HFFc6 (cell line): ENCODE measurements around the gene AGPAT4. TPM values are rescaled to one million over a fixed set of nuclear protein-coding genes. Genes with fewer than 3 reads are reported as not detected.

Source experiments
- DNase-seq: peaks from one replicate; pipeline ENCODE4 v3.0.0-alpha.2; 2018
- H3K27ac Mint-ChIP-seq: 2 replicates; pipeline ENCODE4 v1.8.0; 2020; ENCODE audit warnings: mild to moderate bottlenecking, mixed read lengths
- H3K27me3 Mint-ChIP-seq: 2 replicates; pipeline ENCODE4 v1.8.0; 2021; ENCODE audit warnings: mild to moderate bottlenecking, moderate library complexity, mixed read lengths; ENCODE audit not compliant: insufficient read depth
- H3K36me3 Mint-ChIP-seq: 2 replicates; pipeline ENCODE4 v1.8.0; 2021; ENCODE audit warnings: low read depth, mixed read lengths
- H3K4me1 Mint-ChIP-seq: 2 replicates; pipeline ENCODE4 v1.8.0; 2020; ENCODE audit warnings: low read depth, mixed read lengths
- H3K4me3 Mint-ChIP-seq: 2 replicates; pipeline ENCODE4 v1.8.0; 2020; ENCODE audit warnings: mild to moderate bottlenecking, moderate library complexity, mixed read lengths
- H3K9me3 Mint-ChIP-seq: 2 replicates; pipeline ENCODE4 v1.8.0; 2020; ENCODE audit warnings: mild to moderate bottlenecking, mixed read lengths
- total RNA-seq, 6 experiments: library from RNA; stranded (reverse); fragmentation: NEBNext Ultra II Directional; extraction: Animal tissue kit (Norgen Biotek cat#: 25700); gene quantifications; 2 replicates in 1 of 6; 3 replicates in 5 of 6; pipeline ENCODE4 v1.2.3, GENCODE V29; 2021
- TF ChIP-seq, protein P1 (sequence below): fragments of 200-600 bp; sonication (generic); IDR thresholded peaks from 2 replicates; pipeline ENCODE4 v1.5.0; 2021; ENCODE audit warnings: antibody characterized with exemption, mild to moderate bottlenecking

AGPAT4 gene
- total RNA-seq, 6 experiments from 2014 or later = 2.3 to 4.0 (median 2.7) TPM

DNA sequence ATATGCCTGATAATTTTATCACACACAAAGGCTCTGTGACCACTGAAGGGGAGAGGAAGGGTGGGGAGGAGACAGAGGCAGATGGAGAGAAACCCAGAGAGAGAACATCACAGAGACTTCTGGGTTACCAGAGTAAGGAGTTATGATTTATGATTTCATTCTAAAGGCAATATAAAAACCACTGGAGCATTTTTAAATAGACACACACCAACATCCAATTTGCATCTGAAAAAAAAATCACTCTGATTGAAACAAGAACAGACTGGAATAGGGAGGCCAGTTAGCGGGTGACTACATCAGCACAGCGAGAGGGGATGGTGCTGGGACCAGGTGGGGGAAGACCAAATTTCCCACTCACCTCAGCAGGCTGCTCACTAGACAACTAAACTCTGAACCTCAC, 104.8 kb downstream of the AGPAT4 start:
- no peak for DNase-seq
- peaks cover 33% of the 10 kb centered on the region for H3K4me1 Mint-ChIP-seq
- H3K9me3 Mint-ChIP-seq = no peaks in the 10 kb centered on the region
- peak overlapping the region; percentile 6; the same call in 1 of the 2 replicates for H3K4me3 Mint-ChIP-seq
- peak overlapping the region; percentile 92 for H3K27ac Mint-ChIP-seq
- peaks cover 16% of the 10 kb centered on the region for H3K36me3 Mint-ChIP-seq
- H3K27me3 Mint-ChIP-seq = no peaks in the 10 kb centered on the region; the same call in 1 of the 2 replicates
- TF ChIP-seq, protein P1, sequence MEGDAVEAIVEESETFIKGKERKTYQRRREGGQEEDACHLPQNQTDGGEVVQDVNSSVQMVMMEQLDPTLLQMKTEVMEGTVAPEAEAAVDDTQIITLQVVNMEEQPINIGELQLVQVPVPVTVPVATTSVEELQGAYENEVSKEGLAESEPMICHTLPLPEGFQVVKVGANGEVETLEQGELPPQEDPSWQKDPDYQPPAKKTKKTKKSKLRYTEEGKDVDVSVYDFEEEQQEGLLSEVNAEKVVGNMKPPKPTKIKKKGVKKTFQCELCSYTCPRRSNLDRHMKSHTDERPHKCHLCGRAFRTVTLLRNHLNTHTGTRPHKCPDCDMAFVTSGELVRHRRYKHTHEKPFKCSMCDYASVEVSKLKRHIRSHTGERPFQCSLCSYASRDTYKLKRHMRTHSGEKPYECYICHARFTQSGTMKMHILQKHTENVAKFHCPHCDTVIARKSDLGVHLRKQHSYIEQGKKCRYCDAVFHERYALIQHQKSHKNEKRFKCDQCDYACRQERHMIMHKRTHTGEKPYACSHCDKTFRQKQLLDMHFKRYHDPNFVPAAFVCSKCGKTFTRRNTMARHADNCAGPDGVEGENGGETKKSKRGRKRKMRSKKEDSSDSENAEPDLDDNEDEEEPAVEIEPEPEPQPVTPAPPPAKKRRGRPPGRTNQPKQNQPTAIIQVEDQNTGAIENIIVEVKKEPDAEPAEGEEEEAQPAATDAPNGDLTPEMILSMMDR = no peak

DNA sequence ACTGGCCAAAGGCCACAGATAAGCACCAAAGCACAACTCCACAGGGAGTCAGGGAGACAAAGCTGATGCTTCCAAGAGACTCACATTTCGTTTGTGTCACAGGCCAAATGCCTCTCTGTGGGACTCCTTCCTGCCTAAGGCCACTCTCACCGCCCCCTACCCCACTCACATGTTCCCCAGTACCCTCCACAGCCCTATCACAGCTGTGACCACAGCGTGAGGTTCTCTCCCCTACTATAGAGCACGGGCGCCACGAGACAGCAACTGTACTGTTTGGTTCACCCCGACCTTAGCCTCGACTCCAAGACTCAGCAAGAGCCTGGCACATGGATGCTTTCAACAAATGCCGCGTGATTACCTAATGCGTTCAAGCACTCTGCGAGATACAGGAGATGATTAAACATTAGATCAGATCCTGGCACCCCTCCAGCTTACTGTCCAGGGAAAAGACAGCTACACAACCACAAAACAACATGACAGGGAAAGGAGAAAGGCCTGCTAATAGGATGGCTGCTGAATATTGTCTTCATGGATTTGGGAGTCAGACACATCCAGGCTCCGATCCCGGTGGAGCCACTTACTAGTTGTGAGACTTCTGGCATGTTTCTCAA, 105.5 kb downstream of the AGPAT4 start:
- Mint-ChIP-seq H3K9me3 (no peaks in the 10 kb centered on the region), H3K27ac (peak overlapping the region; percentile 92), H3K27me3 (no peaks in the 10 kb centered on the region; the same call in 1 of the 2 replicates)

GRCh38 chr6:161166677-161167076, 107.2 kb downstream of the AGPAT4 start:
- H3K4me1 Mint-ChIP-seq = peaks cover 41% of the 10 kb centered on the region
- peaks cover 16% of the 10 kb centered on the region for H3K36me3 Mint-ChIP-seq
- DNase-seq = no peak

More for the DNA sequence above, 105.5 kb downstream of the AGPAT4 start:
- Mint-ChIP-seq H3K36me3 (peaks cover 16% of the 10 kb centered on the region), H3K4me1 (peaks cover 33% of the 10 kb centered on the region), H3K4me3 (peak overlapping the region; percentile 6; the same call in 1 of the 2 replicates)
- DNase-seq = peak; percentile 95
- TF ChIP-seq, protein P1 = no peak

GRCh38 chr6:161166176-161166575, 107.7 kb downstream of the AGPAT4 start:
- Mint-ChIP-seq H3K4me1 (peaks cover 43% of the 10 kb centered on the region), H3K27ac (no peak overlapping the region), H3K9me3 (no peaks in the 10 kb centered on the region), H3K4me3 (no peak overlapping the region), H3K27me3 (no peaks in the 10 kb centered on the region), H3K36me3 (peaks cover 16% of the 10 kb centered on the region)
- TF ChIP-seq, protein P1 = no peak
- no peak for DNase-seq

More at GRCh38 chr6:161166677-161167076, 107.2 kb downstream of the AGPAT4 start:
- H3K4me3 Mint-ChIP-seq = no peak overlapping the region
- TF ChIP-seq, protein P1 = no peak
- H3K27ac Mint-ChIP-seq = no peak overlapping the region
- H3K9me3 Mint-ChIP-seq = no peaks in the 10 kb centered on the region
- no peaks in the 10 kb centered on the region for H3K27me3 Mint-ChIP-seq

DNA sequence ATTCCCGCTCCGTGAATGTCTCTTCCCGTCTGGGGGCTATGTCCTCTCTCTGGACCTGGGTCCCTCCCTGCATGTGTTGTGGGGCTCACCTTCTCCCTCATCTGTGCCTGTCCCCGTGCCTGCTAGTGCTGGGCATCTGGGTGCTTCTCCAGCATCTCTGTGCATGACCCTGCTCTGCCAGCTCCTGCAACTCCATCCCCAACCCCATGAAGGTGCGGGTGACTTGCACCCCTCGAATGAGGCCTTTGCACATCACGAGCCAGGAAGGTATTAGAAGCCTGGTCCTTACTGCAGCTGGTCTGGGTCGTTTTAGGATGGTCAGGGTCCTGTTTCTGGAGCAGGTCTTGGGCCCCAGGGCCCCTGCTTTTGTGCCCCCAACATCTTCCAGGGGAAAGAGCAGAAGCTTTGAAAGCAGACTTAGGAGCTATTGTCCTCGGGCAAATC, 109.7 kb downstream of the AGPAT4 start:
- H3K4me3 Mint-ChIP-seq = no peak overlapping the region
- H3K9me3 Mint-ChIP-seq = no peaks in the 10 kb centered on the region
- H3K27me3 Mint-ChIP-seq = no peaks in the 10 kb centered on the region; the same call in 1 of the 2 replicates
- TF ChIP-seq, protein P1 = no peak
- H3K36me3 Mint-ChIP-seq = peaks cover 5% of the 10 kb centered on the region
- no peak for DNase-seq
- H3K27ac Mint-ChIP-seq = no peak overlapping the region
- H3K4me1 Mint-ChIP-seq = peaks cover 34% of the 10 kb centered on the region
